K562 (cell line): Measurements from ENCODE around the gene ZBTB48. TPM values are rescaled to one million over a fixed set of nuclear protein-coding genes. Genes with fewer than 3 reads are reported as not detected.

Experiments
- ATAC-seq: fragments of 200-7000 bp; cut with Tn5 transposase; 3 replicates; pipeline ENCODE4 v1.9.1; 2020; ENCODE audit warnings: moderate library complexity
- BruUV-seq: library from RNA; stranded (reverse); fragments of 400-500 nt; replicated peaks from 2 replicates; lab custom pipeline; 2021; lab: Mats Ljungman, UMichigan
- CTCF ChIA-PET: fragments of 300-600 bp; formaldehyde crosslinking; extraction: SDS; loops from one replicate; lab custom pipeline; 2021; ENCODE audit warnings: low intra/inter-chr PET ratio; lab: Yijun Ruan, JAX
- POLR2A ChIA-PET: fragments of 300-600, 350-650 bp; sonication (Branson Sonifier 250); formaldehyde crosslinking; extraction: SDS; loops from one replicate; lab custom pipeline; 2021; ENCODE audit warnings: antibody characterized with exemption, inconsistent platforms; lab: Yijun Ruan, JAX
- DNase-seq, 4 experiments: peaks; one replicate each; pipeline versions ENCODE4 v3.0.0 to v3.0.0-alpha.2; 2011 to 2018; ENCODE audit warnings: low spot score in 3 of 4, mixed read lengths in 3 of 4; ENCODE audit errors: extremely low read depth in 1 of 4
- FAIRE-seq: peaks from 2 replicates; lab custom pipeline; 2011; peaks lifted over from hg19 to GRCh38; lab: Jason Lieb, UNC
- H2AFZ ChIP-seq: 2 replicates; pipeline ENCODE4 v1.6.0; 2011; ENCODE audit warnings: low read depth, low read length, control low read depth, inconsistent platforms
- H3K27ac ChIP-seq: fragments of 200-600 bp; 3 replicates; pipeline ENCODE4 v1.8.0; 2011; ENCODE audit warnings: low read depth, mild to moderate bottlenecking, control low read depth, inconsistent platforms, low read length, moderate library complexity, mixed read lengths; ENCODE audit errors: extremely low read depth
- H3K27me3 ChIP-seq, 2 experiments: fragments of 300-600 bp in 1 of 2; 2 replicates in 1 of 2; 3 replicates in 1 of 2; pipeline versions ENCODE4 v1.6.0 to v1.8.0; 2011; ENCODE audit warnings: inconsistent platforms in 2 of 2, low read length in 2 of 2, mild to moderate bottlenecking in 1 of 2, mixed read lengths in 1 of 2, moderate library complexity in 1 of 2; ENCODE audit not compliant: control insufficient read depth in 2 of 2, insufficient read depth in 2 of 2
- H3K36me3 ChIP-seq: fragments of 300-600 bp; 3 replicates; pipeline ENCODE4 v1.8.0; 2011; ENCODE audit warnings: mild to moderate bottlenecking, low read length, inconsistent platforms; ENCODE audit not compliant: control insufficient read depth, insufficient read depth
- H3K4me1 ChIP-seq, 2 experiments: fragments of 200-600 bp in 1 of 2; replicated peaks in 1 of 2; 2 replicates in 1 of 2; 3 replicates in 1 of 2; pipeline versions ENCODE4 v1.5.1 to v1.8.0; 2011; ENCODE audit warnings: inconsistent platforms in 2 of 2, low read length in 2 of 2, mild to moderate bottlenecking in 1 of 2, mixed read lengths in 1 of 2, moderate library complexity in 1 of 2; ENCODE audit not compliant: control insufficient read depth in 2 of 2, insufficient read depth in 2 of 2
- H3K4me2 ChIP-seq: 2 replicates; pipeline ENCODE4 v1.6.1; 2011; ENCODE audit warnings: low read length, control low read depth, inconsistent platforms, mixed read lengths; ENCODE audit not compliant: insufficient read depth
- H3K4me3 ChIP-seq: fragments of 200-600 bp; sonication (generic), shearing (Covaris generic); 2 replicates; pipeline ENCODE4 v1.5.1; 2016; ENCODE audit warnings: control low read depth, inconsistent platforms
- H3K79me2 ChIP-seq: fragments of 200-600 bp; 3 replicates; pipeline ENCODE4 v1.8.0; 2011; ENCODE audit warnings: low read length, inconsistent platforms; ENCODE audit not compliant: control insufficient read depth, insufficient read depth
- H3K9ac ChIP-seq, 2 experiments: 2 replicates each; pipeline versions ENCODE4 v1.6.0 to v1.6.1; 2011; ENCODE audit warnings: low read depth in 2 of 2, low read length in 2 of 2, control low read depth in 1 of 2, inconsistent platforms in 1 of 2, mild to moderate bottlenecking in 1 of 2, mixed read lengths in 1 of 2; ENCODE audit not compliant: insufficient read depth in 1 of 2
- H3K9me1 ChIP-seq: one replicate; pipeline ENCODE4 v1.6.0; 2011; ENCODE audit warnings: inconsistent platforms, mild to moderate bottlenecking, low read length, moderate library complexity; ENCODE audit not compliant: control insufficient read depth, insufficient read depth
- H3K9me3 ChIP-seq: replicated peaks from 2 replicates; pipeline ENCODE4 v1.5.1; 2011; ENCODE audit warnings: low read depth, low read length, inconsistent platforms; ENCODE audit not compliant: control insufficient read depth, insufficient read depth
- H4K20me1 ChIP-seq: replicated peaks from 2 replicates; pipeline ENCODE4 v1.6.1; 2011; ENCODE audit warnings: low read length, inconsistent platforms, mixed read lengths; ENCODE audit not compliant: control insufficient read depth, insufficient read depth
- BRD9 ChIP-seq: fragments of 450-650 bp; IDR thresholded peaks from 2 replicates; pipeline ENCODE4 v1.6.1; 2018; ENCODE audit warnings: low read depth; ENCODE audit not compliant: partially characterized antibody
- CHAMP1 ChIP-seq: fragments of 450-650 bp; IDR thresholded peaks from 2 replicates; pipeline ENCODE4 v1.6.1; 2016; ENCODE audit warnings: mild to moderate bottlenecking
- FOS ChIP-seq: IDR thresholded peaks from 3 replicates; pipeline ENCODE4 v1.6.1; 2011; ENCODE audit not compliant: insufficient read length; ENCODE audit errors: extremely low read depth
- FOXM1 ChIP-seq, 2 experiments: fragments of 450-650 bp in 1 of 2; sonication (generic) in 1 of 2; formaldehyde crosslinking in 1 of 2; IDR thresholded peaks; 2 replicates each; pipeline versions ENCODE4 v1.6.1 to v1.9.0; 2017 to 2022; ENCODE audit warnings: low read depth in 2 of 2, mild to moderate bottlenecking in 2 of 2, missing genetic modification reagents in 1 of 2, moderate library complexity in 1 of 2
- MAFF ChIP-seq: IDR thresholded peaks from 2 replicates; pipeline ENCODE4 v1.6.1; 2012; ENCODE audit warnings: low read length, improper control_type of control experiment
- MXI1 ChIP-seq: IDR thresholded peaks from 2 replicates; pipeline ENCODE4 v1.6.1; 2011; ENCODE audit warnings: low read depth, mild to moderate bottlenecking, improper control_type of control experiment, low read length
- NR3C1 ChIP-seq: sonication (generic); formaldehyde crosslinking; IDR thresholded peaks from 2 replicates; pipeline ENCODE4 v1.8.1; 2022; ENCODE audit warnings: missing genetic modification reagents
- PATZ1 ChIP-seq: fragments of 250-450 bp; sonication (Bioruptor Pico); IDR thresholded peaks from 2 replicates; pipeline ENCODE4 v1.5.0; 2020; ENCODE audit warnings: mild to moderate bottlenecking, borderline replicate concordance
- PURB ChIP-seq: sonication (generic); formaldehyde crosslinking; IDR thresholded peaks from 2 replicates; pipeline ENCODE4 v1.9.0; 2021; ENCODE audit warnings: low read depth, mild to moderate bottlenecking, missing genetic modification reagents
- TSC22D4 ChIP-seq: fragments of 450-650 bp; IDR thresholded peaks from 2 replicates; pipeline ENCODE4 v1.6.1; 2016; ENCODE audit warnings: missing genetic modification characterization, missing biosample characterization, control low read depth
- ZNF134 ChIP-seq: fragments of 250-450 bp; sonication (Bioruptor Pico); conservative IDR thresholded peaks from 2 replicates; pipeline ENCODE4 v1.4.0; 2020
- WGBS: fragments of 100-300 bp; shearing (Covaris generic); methylation state at CpG from one replicate; pipeline ENCODE4 v1.1.6; 2016; ENCODE audit warnings: low coverage, mixed read lengths; ENCODE audit not compliant: insufficient coverage; ENCODE audit errors: missing lambda C conversion rate; 5-methylcytosine and 5-hydroxymethylcytosine counted together
- in situ Hi-C: fragments of 300-500 bp; cut with MboI; formaldehyde crosslinking; loops from 4 replicates; pipeline ENCODE4 v1.15.0; 2018; ENCODE audit warnings: inconsistent platforms, mixed read lengths
- intact Hi-C: fragments of 100-400 bp; cut with micrococcal nuclease; formaldehyde crosslinking; loops from 2 replicates; pipeline ENCODE4 v1.14.2; 2022
- polyA plus RNA-seq, 8 experiments: library from polyadenylated mRNA; depleted of rRNA in 4 of 8; stranded (reverse) in 5 of 8; unstranded in 3 of 8; fragments of >200 nt; fragmentation: Nextera tagmentation in 2 of 8; fragmentation: Illumina TruSeq in 1 of 8; extraction: Ambion mirVana in 2 of 8; extraction: Trizol in 1 of 8; gene quantifications; 2 replicates each; pipeline versions ENCODE4 v1.2.1 to v1.2.3, GENCODE V29; 2011 to 2014; ENCODE audit warnings: inconsistent platforms in 1 of 8, missing spikeins in 1 of 8
- total RNA-seq, 7 experiments: library from RNA; depleted of rRNA in 6 of 7; stranded (reverse); fragments of >200 nt in 6 of 7; fragmentation: Illumina TruSeq in 2 of 7; extraction: Trizol in 2 of 7; gene quantifications; 2 replicates each; pipeline versions ENCODE4 v1.2.1 to v1.2.3, GENCODE V29; 2011 to 2021; ENCODE audit warnings: low replicate concordance in 1 of 7
- TF ChIP-seq, protein P1 (sequence below): fragments of 250-450 bp; sonication (Bioruptor Pico); IDR thresholded peaks from 2 replicates; pipeline ENCODE4 v1.4.0; 2020; ENCODE audit warnings: mild to moderate bottlenecking, moderate library complexity

ZBTB48 gene
- total and polyA plus RNA-seq, 9 of the 15 experiments (the other 6 are each of a cell fraction or from before 2014, with no cell fraction given): 1.9 to 66.9 (median 29.5) TPM

GRCh38 chr1:6635161-6635909 lies 55.5 kb downstream of the ZBTB48 start:
- DNase-seq (no peak), ATAC-seq (no peak; the same call in 2 of the 3 replicates), FAIRE-seq (no peak)
- 95% methylated on average over 20 of the region's 20 CpGs for WGBS
- Histone ChIP-seq H3K9me3 (no peaks in the 10 kb centered on the region), H3K79me2 (no peaks in the 10 kb centered on the region), H3K27ac (no peak overlapping the region), H3K4me3 (no peak overlapping the region), H3K9me1 (no peaks in the 10 kb centered on the region), H3K9ac (no peak overlapping the region; a peak in 1 of 4 replicates), H4K20me1 (peaks cover 2% of the 10 kb centered on the region; the same call in 1 of the 2 replicates), H3K36me3 (peaks cover 90% of the 10 kb centered on the region), H3K4me1 (peaks cover 0 to 16% of the 10 kb centered on the region in 2 experiments; a peak in 1 of 5 replicates), H2AFZ (no peak overlapping the region), H3K4me2 (no peak overlapping the region), H3K27me3 (no peaks in the 10 kb centered on the region)
- in situ Hi-C loops (loop anchor here (10.0 kb wide), 1 partner anchor 141 kb away; the partner anchor contains the start of gene PLEKHG5), intact Hi-C loops (no loop called here)
- POLR2A ChIA-PET: interaction anchor here (0.8 to 4.0 kb wide), 3 partner anchors 10 to 34 kb away, joined by 3 to 24 read pairs (median 3); partner anchors contain the start of genes KLHL21 and THAP3
- BruUV-seq: no TSS peak
- CTCF ChIA-PET: interaction anchor here (1.0 kb wide), 1 partner anchor 149 kb away, joined by 4 read pairs; no protein-coding TSS in a partner anchor
- no peak for TF ChIP-seq ZNF134 (CRISPR knock-in tag)
- TF ChIP-seq FOS: no peak
- no peak for TF ChIP-seq NR3C1 (CRISPR knock-in tag)
- TF ChIP-seq FOXM1 (IDR thresholded peaks at IDR 0.05; ENCODE audit: low read depth): no peak
- TF ChIP-seq FOXM1 (CRISPR knock-in tag; IDR thresholded peaks at IDR 0.05; ENCODE audit: low read depth): no peak
- no peak for TF ChIP-seq CHAMP1
- no peak for TF ChIP-seq PURB (CRISPR knock-in tag)
- TF ChIP-seq, protein P1, sequence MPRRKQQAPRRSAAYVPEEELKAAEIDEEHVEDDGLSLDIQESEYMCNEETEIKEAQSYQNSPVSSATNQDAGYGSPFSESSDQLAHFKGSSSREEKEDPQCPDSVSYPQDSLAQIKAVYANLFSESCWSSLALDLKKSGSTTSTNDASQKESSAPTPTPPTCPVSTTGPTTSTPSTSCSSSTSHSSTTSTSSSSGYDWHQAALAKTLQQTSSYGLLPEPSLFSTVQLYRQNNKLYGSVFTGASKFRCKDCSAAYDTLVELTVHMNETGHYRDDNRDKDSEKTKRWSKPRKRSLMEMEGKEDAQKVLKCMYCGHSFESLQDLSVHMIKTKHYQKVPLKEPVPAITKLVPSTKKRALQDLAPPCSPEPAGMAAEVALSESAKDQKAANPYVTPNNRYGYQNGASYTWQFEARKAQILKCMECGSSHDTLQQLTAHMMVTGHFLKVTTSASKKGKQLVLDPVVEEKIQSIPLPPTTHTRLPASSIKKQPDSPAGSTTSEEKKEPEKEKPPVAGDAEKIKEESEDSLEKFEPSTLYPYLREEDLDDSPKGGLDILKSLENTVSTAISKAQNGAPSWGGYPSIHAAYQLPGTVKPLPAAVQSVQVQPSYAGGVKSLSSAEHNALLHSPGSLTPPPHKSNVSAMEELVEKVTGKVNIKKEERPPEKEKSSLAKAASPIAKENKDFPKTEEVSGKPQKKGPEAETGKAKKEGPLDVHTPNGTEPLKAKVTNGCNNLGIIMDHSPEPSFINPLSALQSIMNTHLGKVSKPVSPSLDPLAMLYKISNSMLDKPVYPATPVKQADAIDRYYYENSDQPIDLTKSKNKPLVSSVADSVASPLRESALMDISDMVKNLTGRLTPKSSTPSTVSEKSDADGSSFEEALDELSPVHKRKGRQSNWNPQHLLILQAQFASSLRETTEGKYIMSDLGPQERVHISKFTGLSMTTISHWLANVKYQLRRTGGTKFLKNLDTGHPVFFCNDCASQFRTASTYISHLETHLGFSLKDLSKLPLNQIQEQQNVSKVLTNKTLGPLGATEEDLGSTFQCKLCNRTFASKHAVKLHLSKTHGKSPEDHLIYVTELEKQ: no peak
- TF ChIP-seq BRD9: no peak
- no peak for TF ChIP-seq MAFF
- TF ChIP-seq TSC22D4: no peak
- no peak for TF ChIP-seq MXI1
- TF ChIP-seq PATZ1 (CRISPR knock-in tag): no peak
